DMS114 treated with DMSO at 0.1 percent for 48 hours (cell line): ENCODE measurements around the gene KIF3B.
"Not testable (repeated sequence)": the region's sequence is repeated elsewhere in the genome, so short reads cannot be mapped to it uniquely, and the experiment has no call there.

ENCODE experiments used
- DNase-seq: peaks from one replicate; lab custom pipeline; 2025; ENCODE audit not compliant: unreplicated experiment; lab: John Stamatoyannopoulos, UW

Gene KIF3B

DNA sequence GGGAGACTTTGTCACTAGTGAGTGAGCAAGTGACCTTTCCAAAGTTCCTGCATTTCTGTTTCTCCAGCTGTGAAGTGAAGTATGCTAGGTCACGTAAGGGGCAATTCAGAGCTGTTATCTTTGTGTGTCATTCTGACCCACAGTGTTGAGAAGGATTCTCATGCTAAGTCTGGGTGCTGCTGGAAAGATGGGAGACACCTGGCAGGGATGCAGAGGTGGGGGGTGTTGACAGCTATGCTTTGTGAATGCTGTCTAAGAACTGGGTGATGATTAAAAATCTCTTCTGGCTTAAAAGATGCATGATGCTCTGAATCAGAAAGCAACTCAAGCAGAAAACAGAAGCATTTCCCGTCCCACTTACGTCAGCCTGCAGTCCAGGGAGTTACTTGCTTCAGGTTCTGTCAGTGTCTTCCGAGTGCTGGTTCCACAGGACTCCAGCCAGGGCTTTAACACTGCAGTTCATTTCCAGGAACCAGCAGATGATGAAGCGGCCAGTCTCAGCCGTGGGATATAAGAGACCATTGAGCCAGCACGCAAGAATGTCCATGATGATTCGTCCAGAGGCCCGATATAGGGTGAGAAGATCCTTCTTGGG, 49.7 kb downstream of the KIF3B start:
- DNase-seq: no peak

GRCh38 chr20:32329817-32330554, 52.5 kb downstream of the KIF3B start:
- no peak for DNase-seq

DNA sequence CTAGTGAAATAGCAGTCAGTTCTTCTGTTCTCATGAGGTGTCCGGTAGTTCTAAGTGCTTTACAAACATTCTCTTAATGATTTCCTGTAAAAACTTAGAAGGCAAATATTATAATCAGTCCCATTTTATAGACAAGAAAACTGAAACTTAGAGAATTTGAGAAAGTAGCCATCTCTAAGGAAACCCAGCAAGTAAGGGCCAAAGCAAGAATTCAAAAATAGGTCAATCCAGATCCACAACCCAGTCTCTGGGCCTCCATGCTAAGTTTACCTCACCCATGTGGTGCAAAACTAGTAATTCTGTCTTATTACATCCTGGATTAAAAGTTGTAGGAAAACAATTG, 53.1 kb downstream of the KIF3B start:
- no peak for DNase-seq

GRCh38 chr20:32332614-32333013, 55.2 kb downstream of the KIF3B start:
- DNase-seq: no peak

DNA sequence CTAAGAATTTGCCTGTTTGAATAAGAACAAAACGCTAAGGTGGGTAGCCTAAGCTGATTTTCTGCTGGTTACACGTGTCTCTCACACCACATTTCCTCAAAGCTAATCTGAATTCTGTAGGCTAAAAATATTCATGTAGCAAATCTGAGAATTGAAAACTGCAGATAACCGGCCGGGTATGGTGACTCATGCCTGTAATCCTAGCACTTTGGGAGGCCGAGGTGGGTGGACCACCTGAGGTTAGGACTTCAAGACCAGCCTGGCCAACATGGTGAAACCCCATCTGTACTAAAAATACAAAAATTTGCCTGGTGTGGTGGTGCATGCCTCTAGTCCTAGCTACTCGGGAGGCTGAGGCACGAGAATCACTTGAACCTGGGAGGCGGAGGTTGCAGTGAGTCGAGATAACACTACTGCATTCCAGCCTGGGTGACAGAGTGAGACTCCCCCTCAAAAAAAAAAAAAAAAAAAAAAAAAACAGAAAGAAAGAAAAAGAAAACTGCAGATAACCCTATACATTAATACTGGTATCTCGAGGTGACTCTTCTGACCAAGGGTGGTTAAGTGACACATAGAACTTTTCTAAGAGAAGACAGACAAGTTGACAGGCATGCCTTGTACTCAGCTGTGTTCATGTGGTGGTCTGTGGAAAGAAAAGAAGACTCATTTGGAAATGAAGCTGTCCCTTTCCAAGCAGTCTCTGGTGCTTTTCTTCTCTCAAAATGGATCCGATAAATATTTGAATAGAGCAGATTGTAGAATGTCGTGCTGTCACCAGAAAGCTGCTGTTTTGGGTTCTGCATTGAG, 55.9 kb downstream of the KIF3B start:
- DNase-seq: no peak

DNA sequence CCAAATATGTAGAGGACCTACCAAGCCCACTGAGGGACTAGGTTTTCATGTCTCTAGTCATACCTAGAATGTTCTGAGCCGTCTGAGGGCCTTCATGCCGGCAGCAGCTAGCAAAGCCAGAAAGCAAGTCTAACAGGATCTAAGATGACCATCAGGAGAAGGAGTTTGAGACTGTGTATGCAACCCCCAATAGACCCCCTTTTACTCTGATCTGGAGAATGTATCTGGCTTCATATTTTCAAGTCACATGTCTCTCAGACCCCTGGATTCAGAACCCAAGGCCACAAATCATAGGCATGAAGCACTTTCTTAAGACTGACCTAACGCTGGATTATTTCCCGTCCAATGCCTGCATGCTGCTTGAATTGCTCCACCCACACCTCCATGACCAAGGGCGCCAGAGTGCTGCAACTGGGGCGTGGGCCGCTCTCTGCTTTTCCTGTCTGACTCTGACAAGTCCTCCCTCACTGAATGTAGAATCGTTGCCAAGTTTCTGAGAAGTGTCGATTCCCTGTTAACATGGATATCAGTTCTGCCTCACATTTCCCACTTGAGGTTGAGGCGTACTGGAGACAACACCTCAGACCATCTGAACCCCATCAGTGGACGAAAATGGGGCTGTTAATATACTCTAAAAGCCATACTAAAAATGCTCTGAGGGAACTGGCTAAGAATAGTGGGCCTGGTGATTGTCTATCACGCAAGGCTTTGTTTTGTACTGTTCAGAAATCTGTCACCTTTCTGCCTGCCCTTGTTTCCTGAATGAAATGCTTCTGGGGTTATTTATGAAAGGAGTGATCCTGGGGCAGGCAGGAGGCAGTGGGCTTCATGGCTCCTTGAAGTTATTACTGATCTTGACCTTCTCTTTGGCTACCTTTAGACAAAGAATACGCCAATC, 56.8 kb downstream of the KIF3B start:
- no peak for DNase-seq

GRCh38 chr20:32336918-32337347, 59.5 kb downstream of the KIF3B start:
- DNase-seq: no peak

- no peak for DNase-seq
Observed at GRCh38 chr20:32337937-32338661, 60.6 kb downstream of the KIF3B start.

DNA sequence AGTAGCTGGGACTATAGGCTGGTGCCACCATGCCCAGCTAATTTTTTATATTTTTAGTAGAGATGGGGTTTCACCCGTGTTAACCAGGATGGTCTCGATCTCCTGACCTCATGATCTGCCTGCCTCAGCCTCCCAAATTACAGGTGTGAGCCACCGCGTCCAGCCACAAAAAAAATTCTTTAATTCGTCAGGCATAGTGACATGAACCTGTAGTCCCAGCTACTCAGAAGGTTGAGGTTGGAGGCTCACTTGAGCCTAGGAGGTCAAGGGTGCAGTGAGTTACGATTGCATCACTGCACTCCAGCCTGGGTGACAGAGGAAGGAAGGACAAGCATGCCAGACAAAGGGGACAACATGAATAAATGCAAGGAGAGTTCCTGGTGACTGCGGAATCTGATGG, 61.2 kb downstream of the KIF3B start:
- no peak for DNase-seq

DNA sequence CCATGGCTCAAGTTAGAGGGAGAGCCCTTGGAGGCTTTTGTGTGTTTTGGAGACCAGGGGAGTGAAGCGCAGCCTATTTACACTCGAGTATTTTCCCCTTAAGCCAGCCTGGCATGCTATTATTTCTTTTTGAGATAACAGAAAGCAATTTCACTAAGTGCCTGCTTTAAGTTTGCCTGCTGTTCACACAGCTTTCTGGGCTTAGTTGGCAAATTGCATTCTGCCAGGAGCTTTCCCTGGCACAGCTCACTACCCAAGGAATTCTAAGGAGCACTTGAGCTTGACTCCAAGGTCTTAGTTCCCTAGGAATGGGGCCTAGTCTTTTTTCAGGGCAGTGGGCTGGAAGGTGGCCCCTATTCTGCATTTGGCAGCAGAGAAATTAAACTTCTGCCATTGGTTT, 61.7 kb downstream of the KIF3B start:
- DNase-seq: no peak

- not testable (repeated sequence) for DNase-seq
Observed at GRCh38 chr20:32341053-32341452, 63.6 kb downstream of the KIF3B start.

- no peak for DNase-seq
Observed at GRCh38 chr20:32343439-32343838, 66.0 kb downstream of the KIF3B start.

- no peak for DNase-seq
Observed at GRCh38 chr20:32344835-32345506, 67.5 kb downstream of the KIF3B start.

- no peak for DNase-seq
Observed at GRCh38 chr20:32348207-32348606, 70.8 kb downstream of the KIF3B start.

DNA sequence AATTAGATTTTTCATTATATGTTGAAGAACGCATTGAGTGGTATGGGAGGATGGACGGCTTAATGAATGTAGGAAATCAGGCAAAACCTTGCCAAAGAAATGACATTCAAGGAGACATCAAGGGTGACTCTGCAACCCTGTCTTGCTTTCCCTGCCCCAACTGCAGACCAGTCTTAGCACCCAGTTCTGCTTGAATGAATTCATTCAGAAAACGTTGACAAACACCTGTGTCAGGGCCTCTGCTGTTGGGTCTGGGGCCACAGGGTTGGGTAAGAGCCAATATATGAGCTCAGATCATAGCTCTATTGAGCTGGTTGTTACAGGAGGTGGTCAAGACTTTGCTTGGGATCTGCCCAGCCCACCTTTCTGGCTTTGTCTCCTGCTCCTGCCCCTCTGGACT, 73.0 kb downstream of the KIF3B start:
- DNase-seq: no peak

GRCh38 chr20:32352121-32352720, 74.8 kb downstream of the KIF3B start:
- DNase-seq: no peak

DNA sequence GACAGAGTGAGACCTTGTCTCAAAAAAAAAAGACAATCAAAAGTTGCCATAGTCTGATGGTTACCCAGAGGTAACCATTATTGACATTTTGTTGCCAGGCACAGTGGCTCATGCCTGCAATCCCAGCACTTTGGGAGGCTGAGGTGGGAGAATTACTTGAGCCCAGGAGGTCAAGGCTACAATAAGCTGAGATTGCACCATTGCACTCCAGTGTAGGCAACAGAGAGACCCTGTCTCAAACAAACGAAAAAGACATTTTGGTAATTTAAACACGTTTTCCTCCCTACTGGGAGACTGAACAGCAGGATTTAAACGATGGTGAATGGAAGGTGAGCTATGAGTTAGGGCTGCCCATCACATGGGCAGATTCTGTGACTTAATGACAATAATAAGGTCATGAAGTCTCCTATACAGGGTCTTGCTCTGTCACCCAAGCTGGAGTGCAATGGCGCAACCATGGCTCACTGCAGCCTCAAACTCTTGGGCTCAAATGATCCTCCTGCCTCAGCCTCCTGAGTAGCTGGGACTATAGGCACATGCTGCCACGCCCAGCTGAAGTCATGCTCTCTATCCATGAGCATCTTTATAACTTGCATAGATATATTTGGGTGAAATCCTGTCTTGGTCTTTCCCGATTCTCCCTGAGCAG, 76.5 kb downstream of the KIF3B start:
- no peak for DNase-seq

DNA sequence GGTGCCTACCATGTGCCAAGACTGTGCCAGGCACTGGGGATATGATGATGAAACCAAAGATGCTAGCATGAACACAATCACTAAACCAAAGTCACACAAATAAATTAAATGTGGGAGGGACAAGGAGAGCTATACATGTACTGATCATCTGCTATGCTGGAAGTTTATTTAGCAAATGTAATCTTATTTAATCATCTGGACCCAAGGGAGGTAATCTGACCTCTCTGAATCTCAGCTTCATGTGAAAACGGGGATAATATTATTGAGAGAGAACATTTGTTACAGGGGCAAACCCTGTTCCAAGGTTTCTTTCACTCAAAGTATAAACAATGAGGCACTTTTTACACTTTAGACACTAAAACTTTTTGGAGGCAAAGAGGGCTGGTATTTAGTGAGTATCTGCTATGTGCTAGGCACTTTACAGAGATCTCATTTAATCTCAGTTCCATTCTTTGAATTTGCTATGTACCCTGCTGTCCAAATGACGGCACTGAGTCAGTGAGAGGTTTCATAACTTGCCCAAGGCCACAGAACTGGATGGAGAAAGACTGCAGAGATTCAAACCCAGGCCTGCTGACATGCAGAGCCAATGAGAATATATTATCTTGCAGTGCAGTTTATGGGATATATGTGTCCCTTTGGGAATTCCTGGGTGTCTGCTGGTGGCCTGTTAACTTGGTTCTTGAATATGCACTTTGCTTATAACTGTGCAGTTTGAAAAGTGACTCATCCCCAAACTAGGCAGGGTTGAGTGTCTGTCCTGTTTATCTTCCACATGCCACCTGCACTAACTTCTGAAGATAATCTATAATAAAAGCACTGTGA, 77.4 kb downstream of the KIF3B start:
- no peak for DNase-seq
